Measurements from ENCODE around the gene TGFBR2.

The TGFBR2 gene

DNA sequence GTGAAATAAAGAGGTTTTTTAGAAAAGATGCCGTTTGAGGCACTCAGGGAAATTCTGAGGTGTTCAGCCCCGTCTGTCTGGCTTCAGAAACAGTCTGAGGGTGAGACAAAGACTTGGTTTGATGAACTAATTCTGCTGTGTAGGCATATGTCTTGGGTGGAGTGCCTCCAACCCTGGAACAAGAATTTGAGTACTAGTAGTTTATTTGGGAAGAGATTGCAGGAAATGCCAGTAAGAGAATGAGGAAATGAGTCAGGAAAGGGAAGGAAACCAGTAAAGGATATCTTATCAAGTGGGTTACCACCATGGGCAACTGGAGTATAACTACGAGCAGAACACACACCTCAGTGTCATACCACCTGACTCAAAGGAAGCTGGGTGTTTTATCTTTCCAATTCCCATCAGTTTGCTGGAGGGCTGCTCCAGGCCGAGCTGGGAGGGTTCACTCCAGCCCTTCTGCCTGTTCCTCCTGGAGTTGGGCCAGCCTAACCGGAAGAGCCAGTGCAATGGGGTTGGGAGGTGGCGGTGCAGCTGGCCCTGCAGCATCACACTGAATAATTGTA lies 75.3 kb downstream of the TGFBR2 start:
- TF ChIP-seq CTCF (IDR thresholded peaks at IDR 0.05), result no peak
- Histone ChIP-seq H3K27ac (peak overlapping the region; percentile 45 to 64), H3K4me3 (no peak overlapping the region), H3K4me1 (peaks cover 0 to 84% (median 54%) of the 10 kb centered on the region in 4 donors), H3K36me3 (peaks cover 28 to 40% (median 30%) of the 10 kb centered on the region in 3 donors), H3K9me3 (no peaks in the 10 kb centered on the region), H3K27me3 (no peaks in the 10 kb centered on the region)
- intact Hi-C loops (cut with DNase I; ENCODE audit: low total_unique reads), result no loop called here
- DNase-seq, result no peak

- no peaks in the 10 kb centered on the region for H3K27me3 ChIP-seq
- H3K27ac ChIP-seq, result peak overlapping the region; percentile 45 to 64
- no peak overlapping the region for H3K4me3 ChIP-seq
- H3K36me3 ChIP-seq, result peaks cover 26 to 34% (median 28%) of the 10 kb centered on the region in 3 donors
- intact Hi-C loops (cut with DNase I; ENCODE audit: low total_unique reads), result no loop called here
- no peaks in the 10 kb centered on the region for H3K9me3 ChIP-seq
- DNase-seq, result no peak
- peaks cover 0 to 85% (median 56%) of the 10 kb centered on the region in 4 donors for H3K4me1 ChIP-seq
- no peak for TF ChIP-seq CTCF (IDR thresholded peaks at IDR 0.05)
Observed at GRCh38 chr3:30682434-30683155, 76.2 kb downstream of the TGFBR2 start.

DNA sequence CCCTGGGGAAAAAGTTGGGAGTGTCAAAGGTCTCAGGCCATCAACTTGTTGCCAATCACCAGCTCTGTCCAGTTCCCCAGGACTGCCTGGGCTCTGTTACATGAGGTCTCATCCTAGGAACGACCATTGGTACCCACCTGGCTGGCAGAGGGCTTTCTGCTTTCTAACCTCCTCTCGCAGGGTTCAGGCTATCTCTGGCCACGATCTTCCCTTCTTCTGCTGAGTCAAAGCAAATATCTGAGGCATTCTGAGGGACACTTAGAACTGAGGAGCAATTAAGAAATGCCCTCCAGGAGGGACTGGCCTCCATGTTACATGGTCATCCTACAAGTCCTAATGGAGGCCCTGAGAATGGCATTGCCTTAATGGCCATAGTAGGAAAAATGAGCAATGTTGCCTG lies 77.4 kb downstream of the TGFBR2 start:
- Histone ChIP-seq H3K9me3 (no peaks in the 10 kb centered on the region), H3K4me3 (no peak overlapping the region), H3K4me1 (peaks cover 0 to 97% (median 67%) of the 10 kb centered on the region in 4 donors), H3K36me3 (peaks cover 14 to 25% (median 25%) of the 10 kb centered on the region in 3 donors), H3K27me3 (no peaks in the 10 kb centered on the region), H3K27ac (peak overlapping the region; percentile 45 to 64)
- intact Hi-C loops (cut with DNase I; ENCODE audit: low total_unique reads), result no loop called here
- no peak for TF ChIP-seq CTCF (IDR thresholded peaks at IDR 0.05)
- no peak for DNase-seq

DNA sequence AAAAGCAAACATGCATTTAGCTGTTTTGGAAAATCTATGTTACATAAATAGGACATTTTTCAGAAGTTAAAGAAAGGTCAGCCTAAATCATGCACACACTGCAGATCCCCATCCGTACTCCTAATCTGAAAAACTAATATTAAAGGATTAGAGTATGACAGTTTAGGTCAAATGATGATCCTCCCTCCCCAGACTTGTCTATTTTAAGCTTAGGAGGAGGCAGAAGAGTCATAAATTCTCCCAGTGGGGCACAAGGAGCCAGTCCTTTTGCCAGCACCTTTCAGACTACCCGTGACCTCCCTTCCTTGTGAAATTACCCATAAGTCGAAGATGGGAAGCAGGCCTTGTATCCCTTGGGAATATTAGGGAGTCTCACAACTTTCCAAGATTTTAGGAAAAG lies 78.0 kb downstream of the TGFBR2 start:
- Histone ChIP-seq H3K27ac (peak overlapping the region; percentile 28 to 64), H3K36me3 (peaks cover 9 to 21% (median 20%) of the 10 kb centered on the region in 3 donors)
- intact Hi-C loops (cut with DNase I; ENCODE audit: low total_unique reads), result no loop called here

DNA sequence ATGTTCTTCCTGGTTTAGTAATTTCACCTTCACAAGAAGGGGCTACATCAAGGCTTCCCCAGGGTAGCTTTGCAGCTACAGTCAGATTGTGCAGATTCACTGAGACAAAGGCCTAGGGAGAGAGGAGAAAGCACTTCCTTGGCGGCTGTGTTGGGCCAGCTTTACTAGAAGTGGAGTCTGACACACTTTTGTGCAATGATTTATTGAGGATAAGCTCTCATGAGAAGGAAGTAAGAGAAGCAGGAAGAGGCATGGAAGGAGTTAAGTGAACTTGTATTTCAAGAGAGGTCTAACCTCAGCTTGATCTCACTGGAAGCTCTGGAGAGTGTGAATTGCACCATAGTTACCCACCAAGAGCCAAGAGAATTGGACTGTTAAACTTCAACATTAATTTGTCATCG lies 78.9 kb downstream of the TGFBR2 start:
- Histone ChIP-seq H3K36me3 (peaks cover 3 to 20% (median 17%) of the 10 kb centered on the region in 3 donors), H3K27ac (peak overlapping the region; percentile 28 to 64), H3K9me3 (no peaks in the 10 kb centered on the region), H3K27me3 (no peaks in the 10 kb centered on the region), H3K4me1 (peaks cover 0 to 100% (median 75%) of the 10 kb centered on the region in 4 donors), H3K4me3 (no peak overlapping the region)
- DNase-seq, result no peak
- intact Hi-C loops (cut with DNase I; ENCODE audit: low total_unique reads), result no loop called here
- TF ChIP-seq CTCF (IDR thresholded peaks at IDR 0.05), result no peak

More for the DNA sequence above, 78.0 kb downstream of the TGFBR2 start:
- no peaks in the 10 kb centered on the region for H3K9me3 ChIP-seq
- H3K4me1 ChIP-seq, result peaks cover 0 to 99% (median 71%) of the 10 kb centered on the region in 4 donors
- no peak overlapping the region for H3K4me3 ChIP-seq
- DNase-seq, result no peak
- TF ChIP-seq CTCF (IDR thresholded peaks at IDR 0.05), result no peak
- no peaks in the 10 kb centered on the region for H3K27me3 ChIP-seq
